Nucleus accumbens (tissue), 56 donors: Measurements from ENCODE around the gene ZBTB46.
"Not testable (repeated sequence)": the region's sequence is repeated elsewhere in the genome, so short reads cannot be mapped to it uniquely, and the experiment has no call there.

Experiments used
- DNase-seq, 56 donors: peaks; one replicate each; lab custom pipeline; 2025; lab: John Stamatoyannopoulos, UW

Gene ZBTB46

GRCh38 chr20:63821811-63822210 lies 9.3 kb downstream of the ZBTB46 start:
- no peak for DNase-seq

- DNase-seq, result no peak
Observed at GRCh38 chr20:63819224-63819921, 11.7 kb downstream of the ZBTB46 start.

GRCh38 chr20:63815615-63816253 lies 15.3 kb downstream of the ZBTB46 start:
- no peak for DNase-seq

GRCh38 chr20:63814891-63815614 lies 16.0 kb downstream of the ZBTB46 start:
- DNase-seq, result no peak

GRCh38 chr20:63811491-63811875 lies 19.6 kb downstream of the ZBTB46 start:
- no peak for DNase-seq

GRCh38 chr20:63810730-63811490 lies 20.2 kb downstream of the ZBTB46 start:
- no peak for DNase-seq

GRCh38 chr20:63809856-63810255 lies 21.2 kb downstream of the ZBTB46 start:
- no peak for DNase-seq

GRCh38 chr20:63808964-63809674 lies 21.9 kb downstream of the ZBTB46 start:
- no peak for DNase-seq

- no peak for DNase-seq
Observed at GRCh38 chr20:63808145-63808724, 22.8 kb downstream of the ZBTB46 start.

- no peak for DNase-seq
Observed at GRCh38 chr20:63807654-63808053, 23.4 kb downstream of the ZBTB46 start.

- no peak for DNase-seq
Observed at GRCh38 chr20:63804308-63804636, 26.8 kb downstream of the ZBTB46 start.

- DNase-seq, result no peak
Observed at GRCh38 chr20:63802469-63803240, 28.4 kb downstream of the ZBTB46 start.

GRCh38 chr20:63801174-63801573 lies 29.9 kb downstream of the ZBTB46 start:
- not testable (repeated sequence) for DNase-seq

GRCh38 chr20:63800411-63800810 lies 30.7 kb downstream of the ZBTB46 start:
- not testable (repeated sequence) for DNase-seq

GRCh38 chr20:63799127-63799526 lies 31.9 kb downstream of the ZBTB46 start:
- not testable (repeated sequence) for DNase-seq

GRCh38 chr20:63797175-63797574 lies 33.9 kb downstream of the ZBTB46 start:
- not testable (repeated sequence) for DNase-seq

- DNase-seq, result no peak
Observed at GRCh38 chr20:63795178-63795830, 35.8 kb downstream of the ZBTB46 start.

GRCh38 chr20:63794614-63795013 lies 36.5 kb downstream of the ZBTB46 start:
- DNase-seq, result no peak

GRCh38 chr20:63792866-63793265 lies 38.2 kb downstream of the ZBTB46 start:
- DNase-seq, result no peak
